HG03064 (cell line): ENCODE results near the gene FMO4.
"Not testable (repeated sequence)": the region's sequence is repeated elsewhere in the genome, so short reads cannot be mapped to it uniquely, and the experiment has no call there.

Experiments used
- ATAC-seq: cut with Tn5 transposase; IDR thresholded peaks from one replicate; pipeline ENCODE4 v1.9.1; 2021; ENCODE audit warnings: low read depth; ENCODE audit not compliant: unreplicated experiment

The FMO4 gene

GRCh38 chr1:171313835-171314320 lies at the start of gene FMO4:
FMO4 (plus strand) TSS chr1:171314183; CDS start chr1:171319826, 5,643 bp downstream.
- peak; percentile 99 for ATAC-seq

GRCh38 chr1:171265686-171266085 lies 48.3 kb upstream of the FMO4 start:
- ATAC-seq: no peak

- ATAC-seq: no peak
Observed at GRCh38 chr1:171266930-171267329, 47.1 kb upstream of the FMO4 start.

GRCh38 chr1:171267391-171267790 lies 46.6 kb upstream of the FMO4 start:
- ATAC-seq: no peak

GRCh38 chr1:171270806-171271205 lies 43.2 kb upstream of the FMO4 start:
- ATAC-seq: no peak

GRCh38 chr1:171277534-171277933 lies 36.4 kb upstream of the FMO4 start:
- ATAC-seq: no peak

- no peak for ATAC-seq
Observed at GRCh38 chr1:171279234-171279633, 34.7 kb upstream of the FMO4 start.

GRCh38 chr1:171279678-171280077 lies 34.3 kb upstream of the FMO4 start:
- ATAC-seq: no peak

GRCh38 chr1:171280599-171280998 lies 33.4 kb upstream of the FMO4 start:
- no peak for ATAC-seq

- peak; percentile 63 for ATAC-seq
Observed at GRCh38 chr1:171286032-171286705, 27.8 kb upstream of the FMO4 start.

- ATAC-seq: no peak
Observed at GRCh38 chr1:171290621-171291020, 23.4 kb upstream of the FMO4 start.

GRCh38 chr1:171292799-171293198 lies 21.2 kb upstream of the FMO4 start:
- no peak for ATAC-seq

- ATAC-seq: not testable (repeated sequence)
Observed at GRCh38 chr1:171295383-171295782, 18.6 kb upstream of the FMO4 start.

- no peak for ATAC-seq
Observed at GRCh38 chr1:171295821-171296220, 18.2 kb upstream of the FMO4 start.

GRCh38 chr1:171296897-171297296 lies 17.1 kb upstream of the FMO4 start:
- ATAC-seq: no peak

GRCh38 chr1:171298696-171299095 lies 15.3 kb upstream of the FMO4 start:
- no peak for ATAC-seq

GRCh38 chr1:171299342-171299741 lies 14.6 kb upstream of the FMO4 start:
- no peak for ATAC-seq

GRCh38 chr1:171300401-171300800 lies 13.6 kb upstream of the FMO4 start:
- ATAC-seq: no peak

GRCh38 chr1:171310661-171311087 lies 3.3 kb upstream of the FMO4 start:
- ATAC-seq: no peak

GRCh38 chr1:171311771-171312558 lies 2.0 kb upstream of the FMO4 start:
- no peak for ATAC-seq

- peak; percentile 59 for ATAC-seq
Observed at GRCh38 chr1:171313319-171313834, 606 bp upstream of the FMO4 start.

GRCh38 chr1:171329251-171329650 lies 15.3 kb downstream of the FMO4 start:
- ATAC-seq: no peak
